ENCODE results near the gene KMT2C. TPM values are rescaled to one million over a fixed set of nuclear protein-coding genes. Genes with fewer than 3 reads are reported as not detected.

The KMT2C gene
- total and polyA plus RNA-seq, 2 of the 13 experiments (the other 11 are each of a cell fraction or from before 2014, with no cell fraction given): 7.1 to 14.4 TPM

- TF ChIP-seq HOMEZ (CRISPR knock-in tag; IDR thresholded peaks at IDR 0.05; ENCODE audit: low read depth): no peak
- TF ChIP-seq MIXL1 (CRISPR knock-in tag; IDR thresholded peaks at IDR 0.05): no peak
- TF ChIP-seq CREM (IDR thresholded peaks at IDR 0.05): no peak
- TF ChIP-seq CREM (CRISPR knock-in tag; IDR thresholded peaks at IDR 0.05): no peak
- no peak for TF ChIP-seq ZNF432 (CRISPR knock-in tag; IDR thresholded peaks at IDR 0.05; ENCODE audit: borderline replicate concordance)
- TF ChIP-seq PRDM15 (CRISPR knock-in tag; IDR thresholded peaks at IDR 0.05): no peak
- TF ChIP-seq ZIK1 (CRISPR knock-in tag; IDR thresholded peaks at IDR 0.05; ENCODE audit: borderline replicate concordance, low read depth): no peak
- no peak for TF ChIP-seq ZNF10 (CRISPR knock-in tag; IDR thresholded peaks at IDR 0.05; ENCODE audit: borderline replicate concordance, low read depth)
- no peak for TF ChIP-seq CHD4 (IDR thresholded peaks at IDR 0.05; ENCODE audit: borderline replicate concordance, low read length)
- TF ChIP-seq ZNF615 (CRISPR knock-in tag; IDR thresholded peaks at IDR 0.05; ENCODE audit: borderline replicate concordance): no peak
- TF ChIP-seq ZNF30 (CRISPR knock-in tag; IDR thresholded peaks at IDR 0.05): no peak
- no peak for TF ChIP-seq PPARG (CRISPR knock-in tag; conservative IDR thresholded peaks at IDR 0.05)
- no peak for TF ChIP-seq HOXD1 (CRISPR knock-in tag; IDR thresholded peaks at IDR 0.05)
- TF ChIP-seq ZNF343 (CRISPR knock-in tag; IDR thresholded peaks at IDR 0.05): no peak
- no peak for TF ChIP-seq RBAK (CRISPR knock-in tag; IDR thresholded peaks at IDR 0.05)
- ChIA-PET CTCF (ENCODE audit: low intra/inter-chr PET ratio, low total read pairs) (no interaction called here), POLR2A (no interaction called here)
- Histone ChIP-seq H3K79me2 (ENCODE audit: insufficient read depth, low read length) (peaks cover 25% of the 10 kb centered on the region), H3K4me3 (replicated peaks in 1 of 3; ENCODE audit: insufficient read depth in 1 of 3, low read depth in 2 of 3, low read length in 3 of 3) (no peak overlapping the region), H3K9me3 (ENCODE audit: low read length) (no peaks in the 10 kb centered on the region), H3K4me1 (ENCODE audit: insufficient read depth, low read length) (peaks cover 5% of the 10 kb centered on the region; the same call in 1 of the 2 replicates), H3K9ac (ENCODE audit: insufficient read depth, low read depth, low read length) (no peak overlapping the region), H3K4me2 (ENCODE audit: low read depth, low read length) (no peak overlapping the region), H3K36me3 (replicated peaks in 1 of 2; ENCODE audit: control insufficient read depth in 1 of 2, insufficient read depth in 2 of 2, low read length in 2 of 2) (0 out of 5 replicates have a peak, but pooled peaks cover 0 to 7% of the 10 kb centered on the region in 2 experiments), H3K27ac (ENCODE audit: extremely low read length, insufficient read depth, low read length) (no peak overlapping the region), H2AFZ (ENCODE audit: low read length) (no peak overlapping the region), H4K20me1 (ENCODE audit: insufficient read depth, low read length) (peaks cover 5% of the 10 kb centered on the region), H3K27me3 (ENCODE audit: control insufficient read depth in 1 of 2, insufficient read depth in 2 of 2, low read length in 2 of 2) (no peaks in the 10 kb centered on the region)
- no peak for FAIRE-seq
- no TSS peak for BruUV-seq (replicated peaks)
- intact Hi-C loops (cut with micrococcal nuclease; ENCODE audit: unreplicated experiment): loop anchor here (10.0 kb wide), 1 partner anchor 121 kb away; no protein-coding TSS in a partner anchor
- DNase-seq (ENCODE audit: low spot score): no peak
- 99% methylated on average over 2 of the region's 2 CpGs for WGBS (ENCODE audit: low lambda C conversion rate)
- in situ Hi-C loops (cut with HindIII; ENCODE audit: extremely low pct_ligation_motif_present, low pct_unique_long_range_greater_than_20kb): loop anchor here (10.0 kb wide), 1 partner anchor 361 kb away; no protein-coding TSS in a partner anchor
- no peak for ATAC-seq
These were observed 91.5 kb downstream of the KMT2C start for GRCh38 chr7:152344253-152344652.
